Effector memory CD8-positive, alpha-beta T cell (primary cell): ENCODE results near the gene DLGAP4.

Experiments
- ATAC-seq: fragments of 150-1000 bp; cut with Tn5 transposase; replicated peaks from 2 replicates; pipeline ENCODE4 v1.10.0; 2021; ENCODE audit warnings: mild to moderate bottlenecking, moderate library complexity
- DNase-seq, 3 experiments: peaks; one replicate each; pipeline ENCODE4 v3.0.0; 2021
- H3K27ac Mint-ChIP-seq, 2 donors: one replicate each; pipeline ENCODE4 v1.8.0; 2022; ENCODE audit warnings: mild to moderate bottlenecking in 2 of 2, mixed read lengths in 2 of 2, moderate library complexity in 2 of 2
- H3K27me3 Mint-ChIP-seq, 2 donors: one replicate each; pipeline ENCODE4 v1.8.0; 2022; ENCODE audit warnings: mixed read lengths in 2 of 2
- H3K36me3 Mint-ChIP-seq: one replicate; pipeline ENCODE4 v1.8.0; 2022; ENCODE audit warnings: mild to moderate bottlenecking, moderate library complexity, mixed read lengths; ENCODE audit not compliant: insufficient read depth
- H3K4me1 Mint-ChIP-seq, 2 donors: one replicate each; pipeline ENCODE4 v1.8.0; 2022; ENCODE audit warnings: low read depth in 2 of 2, mixed read lengths in 2 of 2
- H3K4me3 Mint-ChIP-seq, 2 donors: one replicate each; pipeline ENCODE4 v1.8.0; 2022; ENCODE audit warnings: mild to moderate bottlenecking in 2 of 2, mixed read lengths in 2 of 2, moderate library complexity in 2 of 2
- H3K9me3 Mint-ChIP-seq, 2 donors: one replicate each; pipeline ENCODE4 v1.8.0; 2022; ENCODE audit warnings: mixed read lengths in 2 of 2

The DLGAP4 gene

DNA sequence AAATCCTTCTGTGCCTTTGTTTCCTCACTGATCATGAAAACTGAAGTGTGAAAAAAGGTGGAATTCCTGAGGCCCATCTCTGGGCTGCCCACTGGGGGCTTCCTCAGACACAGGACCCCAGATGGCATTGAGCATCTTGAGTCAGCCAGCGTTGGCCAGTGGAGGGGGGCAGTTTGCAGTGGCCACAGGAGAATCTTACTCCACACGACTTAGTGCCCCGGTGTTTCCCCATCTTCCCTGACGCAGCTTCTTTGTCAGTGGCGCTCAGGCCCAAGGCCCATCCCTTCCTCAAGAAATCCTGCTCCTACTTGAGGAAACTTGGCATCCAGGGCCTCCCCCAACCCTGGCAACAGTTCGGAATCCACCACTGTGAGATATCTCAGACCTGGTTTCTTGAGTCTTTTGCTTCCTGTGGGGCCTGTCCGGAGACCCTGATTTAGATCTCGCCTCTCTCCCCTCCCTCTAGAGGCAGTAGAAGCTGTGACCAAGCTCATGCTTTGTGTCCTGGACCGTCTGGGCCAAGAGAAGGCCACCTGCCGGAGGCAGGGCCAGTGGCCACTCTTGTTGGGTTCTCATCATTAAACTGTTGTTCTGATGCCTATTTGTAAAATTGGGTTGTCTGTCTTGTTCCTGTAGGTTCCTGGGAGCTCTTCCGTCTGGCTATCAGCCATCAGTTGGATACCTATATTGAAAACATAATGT lies 20.2 kb upstream of the DLGAP4 start:
- H3K9me3 Mint-ChIP-seq = no peaks in the 10 kb centered on the region
- no peak overlapping the region for H3K4me3 Mint-ChIP-seq
- ATAC-seq (no peak), DNase-seq (no peak)
- no peaks in the 10 kb centered on the region for H3K4me1 Mint-ChIP-seq
- H3K36me3 Mint-ChIP-seq = no peaks in the 10 kb centered on the region
- H3K27me3 Mint-ChIP-seq = peaks cover 27 to 61% of the 10 kb centered on the region in 2 donors
- H3K27ac Mint-ChIP-seq = no peak overlapping the region

- peaks cover 5% of the 10 kb centered on the region for H3K36me3 Mint-ChIP-seq
- peaks cover 67 to 80% of the 10 kb centered on the region in 2 donors for H3K27me3 Mint-ChIP-seq
- DNase-seq (no peak), ATAC-seq (no peak)
- H3K27ac Mint-ChIP-seq = no peak overlapping the region
- H3K4me1 Mint-ChIP-seq = no peaks in the 10 kb centered on the region
- H3K9me3 Mint-ChIP-seq = no peaks in the 10 kb centered on the region
- no peak overlapping the region for H3K4me3 Mint-ChIP-seq
Observed at GRCh38 chr20:36297656-36298055, 8.5 kb upstream of the DLGAP4 start.

DNA sequence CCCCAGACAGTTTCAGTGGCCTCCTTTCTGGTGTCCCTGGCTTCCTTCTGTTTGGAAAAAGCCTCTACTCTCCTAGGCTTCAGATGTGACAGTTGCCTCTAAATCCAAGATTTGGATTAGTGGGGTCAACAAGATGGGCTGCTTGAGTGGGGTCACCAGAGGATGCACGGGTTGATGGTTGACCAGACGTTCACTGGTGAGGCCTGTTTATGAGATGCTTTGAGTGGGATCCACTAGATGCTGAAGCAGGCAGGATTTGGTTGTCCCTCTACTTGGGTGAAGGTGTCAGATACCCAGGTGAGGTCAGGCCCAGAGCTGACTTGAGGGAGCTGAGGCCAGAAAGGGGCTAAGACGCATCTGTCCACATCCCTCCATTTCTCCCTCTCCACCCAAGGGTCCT lies 8.1 kb upstream of the DLGAP4 start:
- H3K4me3 Mint-ChIP-seq = no peak overlapping the region
- no peaks in the 10 kb centered on the region for H3K4me1 Mint-ChIP-seq
- DNase-seq = no peak
- no peaks in the 10 kb centered on the region for H3K9me3 Mint-ChIP-seq
- peaks cover 70 to 84% of the 10 kb centered on the region in 2 donors for H3K27me3 Mint-ChIP-seq
- H3K27ac Mint-ChIP-seq = no peak overlapping the region
- no peak for ATAC-seq
- H3K36me3 Mint-ChIP-seq = peaks cover 5% of the 10 kb centered on the region

DNA sequence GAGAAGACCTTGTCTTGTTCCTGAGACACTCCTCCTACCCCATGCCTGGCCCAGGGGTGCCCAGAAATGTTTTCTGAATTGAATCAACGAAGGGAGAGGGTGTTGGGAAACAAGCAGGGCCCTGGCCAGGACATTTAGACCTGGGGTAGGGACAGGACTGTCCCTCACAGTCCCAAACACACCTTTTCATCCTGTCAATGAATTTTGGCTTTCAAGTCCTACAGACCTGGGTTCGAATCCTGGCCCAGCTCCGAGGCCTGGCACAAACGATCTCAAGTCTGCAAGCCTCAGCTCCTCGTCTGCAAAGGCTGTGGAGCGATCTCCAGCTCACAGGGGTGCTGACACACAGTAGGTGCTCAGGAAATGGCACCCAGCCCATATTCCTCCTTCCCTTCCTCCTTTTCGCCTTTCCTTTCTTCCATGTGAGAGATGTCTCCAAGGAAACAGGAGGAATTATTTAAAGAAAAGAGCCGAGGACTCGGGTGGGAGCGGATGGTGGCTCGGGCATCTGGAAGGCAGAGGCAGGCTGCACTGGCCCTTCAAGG lies 7.3 kb upstream of the DLGAP4 start:
- H3K27ac Mint-ChIP-seq = no peak overlapping the region
- ATAC-seq = no peak
- H3K27me3 Mint-ChIP-seq = peaks cover 79 to 92% of the 10 kb centered on the region in 2 donors
- peaks cover 5% of the 10 kb centered on the region for H3K36me3 Mint-ChIP-seq
- no peaks in the 10 kb centered on the region for H3K9me3 Mint-ChIP-seq
- no peaks in the 10 kb centered on the region for H3K4me1 Mint-ChIP-seq
- DNase-seq = no peak
- no peak overlapping the region for H3K4me3 Mint-ChIP-seq

DNA sequence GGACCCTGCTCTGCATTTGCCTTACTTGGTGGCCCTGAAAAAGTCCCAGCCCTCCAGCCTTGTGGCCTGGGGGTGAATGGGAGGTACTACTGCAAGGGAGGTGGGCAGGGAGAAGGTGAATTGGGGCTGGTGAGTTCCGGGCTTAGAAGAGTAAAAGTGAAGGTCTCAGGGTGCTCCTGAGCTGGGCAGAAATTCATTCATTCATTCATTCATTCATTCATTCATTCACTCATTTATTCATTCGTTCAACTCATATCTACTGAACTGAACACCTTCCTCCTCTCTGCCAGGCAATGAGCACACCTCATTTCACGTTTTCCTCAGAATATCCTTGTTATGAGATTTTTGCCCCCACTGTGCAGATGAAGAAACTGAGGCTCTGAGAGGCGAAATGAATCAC lies 6.7 kb upstream of the DLGAP4 start:
- Mint-ChIP-seq H3K9me3 (no peaks in the 10 kb centered on the region), H3K27me3 (peaks cover 84 to 98% of the 10 kb centered on the region in 2 donors), H3K36me3 (peaks cover 5% of the 10 kb centered on the region), H3K4me3 (no peak overlapping the region), H3K27ac (no peak overlapping the region), H3K4me1 (no peaks in the 10 kb centered on the region)
- DNase-seq (no peak), ATAC-seq (no peak)

GRCh38 chr20:36301359-36302119 lies 4.6 kb upstream of the DLGAP4 start:
- Mint-ChIP-seq H3K9me3 (no peaks in the 10 kb centered on the region), H3K4me1 (peaks cover 0 to 3% of the 10 kb centered on the region in 2 donors), H3K4me3 (no peak overlapping the region), H3K27ac (no peak overlapping the region), H3K27me3 (peaks cover 78 to 93% of the 10 kb centered on the region in 2 donors), H3K36me3 (peaks cover 5% of the 10 kb centered on the region)
- no peak for DNase-seq
- no peak for ATAC-seq

DNA sequence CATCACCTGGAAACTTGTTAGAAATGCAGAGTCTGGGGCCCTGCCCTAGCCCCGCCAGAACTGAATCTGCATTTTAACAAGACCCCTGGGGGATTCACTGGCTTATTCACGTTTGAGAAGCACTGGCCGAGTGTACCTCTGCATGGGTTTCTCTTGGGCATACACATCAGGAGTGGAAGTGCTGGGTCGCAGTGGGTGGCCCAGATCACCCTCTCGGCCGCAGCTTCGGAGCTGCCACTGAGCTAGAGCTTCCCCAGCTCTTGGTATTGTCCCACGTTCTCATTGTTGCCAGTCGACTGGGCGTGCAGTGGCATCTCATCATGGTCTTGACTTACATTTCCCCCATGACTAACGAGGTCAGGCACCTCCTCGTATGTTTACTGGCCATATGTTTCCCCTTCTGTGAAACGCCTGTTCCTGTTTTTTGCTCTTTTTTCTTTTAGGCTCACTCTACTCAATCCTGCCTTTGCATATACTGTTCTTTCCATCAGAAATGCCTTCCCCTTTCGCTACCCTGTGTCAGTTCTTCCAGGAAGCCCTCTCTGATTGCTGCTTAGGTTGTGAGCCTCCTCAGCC lies 3.0 kb upstream of the DLGAP4 start:
- peaks cover 5% of the 10 kb centered on the region for H3K36me3 Mint-ChIP-seq
- no peak for ATAC-seq
- H3K9me3 Mint-ChIP-seq = no peaks in the 10 kb centered on the region
- H3K27ac Mint-ChIP-seq = no peak overlapping the region
- H3K4me3 Mint-ChIP-seq = no peak overlapping the region
- H3K27me3 Mint-ChIP-seq = peaks cover 77 to 89% of the 10 kb centered on the region in 2 donors
- H3K4me1 Mint-ChIP-seq = peaks cover 0 to 3% of the 10 kb centered on the region in 2 donors
- DNase-seq = no peak

DNA sequence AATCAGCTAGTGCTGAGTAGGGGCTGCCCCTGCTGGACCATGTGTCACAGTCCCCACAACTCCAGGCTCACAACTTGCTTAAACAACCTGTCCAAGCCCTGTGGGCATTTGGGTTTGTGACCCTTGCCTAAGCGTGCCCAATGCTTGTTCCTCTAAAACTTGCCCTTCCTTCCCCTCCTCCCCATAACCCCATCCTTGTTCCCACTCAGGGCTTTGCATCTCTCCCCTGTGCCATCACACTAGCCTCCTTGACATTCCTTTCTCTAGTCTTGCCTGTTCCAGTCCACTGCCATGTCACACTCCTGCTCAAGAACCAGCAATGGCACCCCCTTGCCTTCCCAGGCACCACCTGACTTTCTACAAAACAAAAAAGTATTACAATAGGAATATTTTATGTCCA lies 2.3 kb upstream of the DLGAP4 start:
- Mint-ChIP-seq H3K4me3 (no peak overlapping the region), H3K27me3 (peaks cover 77 to 89% of the 10 kb centered on the region in 2 donors), H3K27ac (no peak overlapping the region), H3K9me3 (no peaks in the 10 kb centered on the region), H3K4me1 (peaks cover 0 to 3% of the 10 kb centered on the region in 2 donors), H3K36me3 (peaks cover 2% of the 10 kb centered on the region)
- DNase-seq (no peak), ATAC-seq (no peak)

DNA sequence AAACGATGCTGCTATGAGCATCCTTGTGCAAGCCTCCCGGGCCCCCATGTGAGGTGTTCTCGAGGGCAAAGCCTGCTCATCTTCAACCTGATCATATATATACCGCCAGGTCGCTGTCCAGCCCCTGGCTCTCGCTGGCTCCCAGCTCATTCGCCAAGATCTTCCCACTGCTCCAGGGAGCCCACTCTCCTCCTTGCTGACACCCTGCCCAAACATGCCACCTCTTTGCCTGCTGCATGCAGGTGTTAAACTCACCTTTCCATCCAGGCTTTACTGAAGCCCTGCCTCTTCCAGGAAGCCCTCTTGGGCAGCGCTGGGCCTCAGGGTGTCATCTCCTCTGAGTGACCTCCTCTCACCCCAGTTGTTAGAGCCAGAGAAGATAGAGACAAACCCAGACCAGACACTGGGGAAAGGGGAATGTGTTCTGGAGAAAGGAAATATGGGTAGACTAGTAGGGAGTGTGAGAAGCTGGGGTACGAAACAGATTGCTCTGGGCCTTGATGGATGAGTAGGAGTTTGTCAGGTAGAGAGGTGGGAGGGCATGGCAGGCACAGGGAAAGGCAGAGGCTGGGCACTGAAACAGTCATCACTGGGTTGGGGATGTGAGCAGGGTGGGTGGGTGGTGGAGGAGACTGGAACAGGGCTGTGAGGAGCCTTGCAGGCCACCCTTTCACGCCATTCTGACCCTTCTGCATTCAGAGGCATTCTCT lies 1.2 kb upstream of the DLGAP4 start:
- no peak for ATAC-seq
- Mint-ChIP-seq H3K27ac (no peak overlapping the region), H3K36me3 (peaks cover 3% of the 10 kb centered on the region), H3K4me3 (peak overlapping the region; percentile 44 to 72), H3K9me3 (no peaks in the 10 kb centered on the region), H3K4me1 (peaks cover 0 to 5% of the 10 kb centered on the region in 2 donors), H3K27me3 (peaks cover 77 to 89% of the 10 kb centered on the region in 2 donors)
- DNase-seq = no peak

DNA sequence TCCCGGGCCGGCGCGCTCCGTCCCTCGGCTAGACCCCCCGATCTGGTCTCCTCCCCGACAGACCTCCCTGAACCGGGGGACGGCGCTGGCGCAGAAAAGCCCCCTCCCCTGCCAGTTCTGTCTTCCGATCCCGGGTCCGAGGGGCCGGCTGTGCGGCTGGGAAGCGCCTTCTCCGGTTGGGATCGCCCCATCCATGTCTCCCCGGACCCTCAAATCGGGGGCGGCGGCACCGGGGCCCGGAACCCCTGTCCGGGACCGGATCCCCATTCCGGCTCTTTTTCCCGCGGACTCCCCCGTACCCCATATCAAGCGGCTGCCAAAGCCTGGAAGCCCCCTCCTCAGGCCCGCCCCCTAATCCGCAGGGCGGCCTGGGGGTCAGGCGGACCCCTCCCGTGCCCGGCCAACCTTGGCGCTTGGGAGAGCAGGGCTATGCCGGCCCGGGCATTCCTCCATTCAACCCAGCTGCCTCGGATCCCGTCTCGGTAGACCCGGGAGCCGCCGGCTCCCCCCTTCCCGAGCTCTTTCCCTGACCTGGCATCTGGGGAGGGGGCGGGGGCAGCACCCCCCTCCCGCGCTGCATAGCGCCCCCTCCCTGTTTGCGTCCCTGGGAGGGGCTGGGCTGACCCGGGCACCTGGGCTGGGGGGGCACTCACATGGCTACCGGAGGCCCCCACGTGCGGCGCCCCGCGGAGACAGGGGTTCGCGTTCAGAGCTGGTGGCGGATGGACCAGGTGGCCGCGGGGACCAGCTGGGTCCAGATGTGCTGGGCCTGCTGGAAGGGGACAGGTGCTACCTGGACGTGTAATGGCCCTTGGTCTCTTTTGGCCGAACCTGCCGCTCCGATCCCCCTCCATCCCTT lies 643 bp downstream of the DLGAP4 start:
- Mint-ChIP-seq H3K9me3 (no peaks in the 10 kb centered on the region), H3K27ac (no peak overlapping the region), H3K27me3 (peaks cover 82 to 89% of the 10 kb centered on the region in 2 donors), H3K4me1 (peaks cover 0 to 5% of the 10 kb centered on the region in 2 donors), H3K4me3 (peak overlapping the region; percentile 30 to 64), H3K36me3 (peaks cover 3% of the 10 kb centered on the region)
- ATAC-seq (no peak), DNase-seq (no peak)

DNA sequence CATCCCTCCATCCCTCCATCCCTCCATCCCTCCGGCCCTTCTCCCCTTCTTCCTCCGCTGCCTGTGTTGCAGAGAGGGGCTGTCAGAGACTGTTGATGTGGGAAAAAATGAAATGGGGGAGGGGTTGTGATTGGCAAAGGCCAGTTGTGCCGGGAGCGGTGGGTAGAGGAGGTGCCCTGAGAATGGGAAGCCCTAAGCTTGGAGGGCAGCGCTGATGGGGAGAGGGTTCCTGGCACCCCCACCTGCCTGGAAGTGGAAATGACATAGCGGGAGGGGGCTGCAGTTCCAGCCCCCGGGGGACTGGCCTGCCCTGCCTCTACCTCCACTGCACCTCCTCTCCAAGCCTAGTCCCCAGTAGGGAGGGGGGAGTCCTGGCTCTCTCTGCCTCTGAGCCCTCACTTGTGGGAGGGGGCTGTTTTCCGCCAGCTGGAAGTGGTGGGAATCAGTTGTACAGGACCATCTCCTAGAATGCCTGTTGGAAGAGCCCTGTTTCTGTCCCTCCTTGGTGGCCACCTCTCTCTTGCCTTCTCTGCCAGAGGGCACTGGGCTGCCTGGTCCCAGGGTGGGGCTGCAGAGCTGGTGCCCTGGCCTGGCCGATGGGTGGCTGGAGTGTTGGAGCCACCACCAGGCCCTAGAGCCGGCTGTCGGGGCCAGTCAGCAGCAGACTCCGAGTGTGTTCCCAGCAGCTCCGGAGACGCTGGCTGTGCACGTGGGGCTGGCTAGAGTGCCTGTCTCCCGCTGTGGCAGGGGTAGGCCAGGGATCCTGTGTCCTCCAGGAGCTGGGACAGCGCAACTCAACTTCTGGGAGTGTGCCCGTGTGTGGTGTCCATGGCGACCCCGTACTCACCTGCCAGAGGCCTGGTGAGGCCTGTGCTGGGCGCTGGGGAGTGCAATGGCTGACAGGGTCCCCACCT lies 1.5 kb downstream of the DLGAP4 start:
- peaks cover 82 to 89% of the 10 kb centered on the region in 2 donors for H3K27me3 Mint-ChIP-seq
- peak overlapping the region; percentile 31 to 64 for H3K4me3 Mint-ChIP-seq
- H3K9me3 Mint-ChIP-seq = no peaks in the 10 kb centered on the region
- no peak overlapping the region for H3K27ac Mint-ChIP-seq
- H3K4me1 Mint-ChIP-seq = peaks cover 0 to 5% of the 10 kb centered on the region in 2 donors
- ATAC-seq (no peak), DNase-seq (no peak)
- peaks cover 3% of the 10 kb centered on the region for H3K36me3 Mint-ChIP-seq

- Mint-ChIP-seq H3K36me3 (peaks cover 3% of the 10 kb centered on the region), H3K4me3 (no peak overlapping the region), H3K27ac (no peak overlapping the region), H3K4me1 (peaks cover 0 to 5% of the 10 kb centered on the region in 2 donors), H3K27me3 (peaks cover 82 to 89% of the 10 kb centered on the region in 2 donors), H3K9me3 (no peaks in the 10 kb centered on the region)
- no peak for DNase-seq
- ATAC-seq = no peak
Observed at GRCh38 chr20:36308353-36308752, 2.2 kb downstream of the DLGAP4 start.
